Glomerular endothelial cell (primary cell): ENCODE results near the gene KLRF2. TPM values are rescaled to one million over a fixed set of nuclear protein-coding genes. Genes with fewer than 3 reads are reported as not detected.
"Not testable (repeated sequence)": the region's sequence is repeated elsewhere in the genome, so short reads cannot be mapped to it uniquely, and the experiment has no call there.

ENCODE experiments used
- DNase-seq: peaks from one replicate; pipeline ENCODE4 v3.0.0-alpha.2; 2011; ENCODE audit warnings: low read depth, low spot score; ENCODE audit errors: extremely low read depth
- total RNA-seq: library from RNA; depleted of rRNA; stranded (reverse); fragments of >200 nt; gene quantifications from 2 replicates; pipeline ENCODE4 v1.2.3, GENCODE V29; 2015

Gene KLRF2
- total RNA-seq = not detected in 2 replicates

- no peak for DNase-seq
These were observed at the start of gene KLRF2 for GRCh38 chr12:9881246-9881645. KLRF2 (plus strand) TSS chr12:9881489; CDS start chr12:9881596, 107 bp downstream.

- no peak for DNase-seq
These were observed 49.6 kb upstream of the KLRF2 start for GRCh38 chr12:9831720-9832119.

GRCh38 chr12:9843407-9843806 is 37.9 kb upstream of the KLRF2 start:
- DNase-seq = no peak

- no peak for DNase-seq
These were observed 32.4 kb upstream of the KLRF2 start for GRCh38 chr12:9848899-9849298.

- no peak for DNase-seq
These were observed 30.2 kb upstream of the KLRF2 start for GRCh38 chr12:9851050-9851449.

- no peak for DNase-seq
These were observed 29.4 kb upstream of the KLRF2 start for GRCh38 chr12:9851927-9852326.

GRCh38 chr12:9856151-9856550 is 25.1 kb upstream of the KLRF2 start:
- DNase-seq = no peak

GRCh38 chr12:9856894-9857293 is 24.4 kb upstream of the KLRF2 start:
- no peak for DNase-seq

- DNase-seq = no peak
These were observed 23.2 kb upstream of the KLRF2 start for GRCh38 chr12:9858135-9858534.

GRCh38 chr12:9864913-9865675 is 16.2 kb upstream of the KLRF2 start:
- no peak for DNase-seq

- DNase-seq = no peak
These were observed 14.4 kb upstream of the KLRF2 start for GRCh38 chr12:9866860-9867269.

GRCh38 chr12:9867531-9867930 is 13.8 kb upstream of the KLRF2 start:
- no peak for DNase-seq

- no peak for DNase-seq
These were observed 12.9 kb upstream of the KLRF2 start for GRCh38 chr12:9868311-9868801.

- DNase-seq = no peak
These were observed 12.4 kb upstream of the KLRF2 start for GRCh38 chr12:9868951-9869306.

GRCh38 chr12:9869307-9870161 is 11.8 kb upstream of the KLRF2 start, which contains the start of gene CLEC2B:
CLEC2B (minus strand) TSS chr12:9869354.
- DNase-seq = peak; percentile 82

- no peak for DNase-seq
These were observed 10.9 kb upstream of the KLRF2 start for GRCh38 chr12:9870286-9870866.

GRCh38 chr12:9872162-9872561 is 9.1 kb upstream of the KLRF2 start:
- DNase-seq = no peak

- no peak for DNase-seq
These were observed 8.5 kb upstream of the KLRF2 start for GRCh38 chr12:9872742-9873141.

GRCh38 chr12:9876120-9876519 is 5.2 kb upstream of the KLRF2 start:
- not testable (repeated sequence) for DNase-seq

- no peak for DNase-seq
These were observed 684 bp upstream of the KLRF2 start for GRCh38 chr12:9880532-9881078.

GRCh38 chr12:9881988-9882387 is 699 bp downstream of the KLRF2 start:
- no peak for DNase-seq
